Measurements from ENCODE around the gene CSH2. TPM values are rescaled to one million over a fixed set of nuclear protein-coding genes. Genes with fewer than 3 reads are reported as not detected.
"Not testable (repeated sequence)": the region's sequence is repeated elsewhere in the genome, so short reads cannot be mapped to it uniquely, and the experiment has no call there.

The CSH2 gene
- total RNA-seq = not detected
- long read RNA-seq = 0 reads

DNA sequence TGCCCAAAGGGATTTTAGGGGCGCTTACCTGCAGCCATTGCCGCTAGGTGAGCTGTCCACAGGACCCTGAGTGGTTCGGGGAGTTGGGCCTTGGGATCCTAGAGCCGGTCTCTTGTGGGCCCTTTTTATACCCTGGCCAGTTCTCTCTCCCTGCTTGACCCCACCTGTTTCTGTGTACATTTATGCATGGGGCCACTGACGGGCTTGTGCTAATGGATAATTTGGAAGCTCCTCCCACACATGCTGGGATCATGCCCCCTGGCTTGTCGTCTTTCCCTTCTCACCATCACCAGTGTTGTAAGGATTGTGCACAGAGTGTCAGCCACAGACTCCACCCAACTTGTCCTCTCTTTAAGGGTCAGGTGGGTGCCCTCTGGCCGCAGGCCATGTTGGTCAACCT is at the start of gene CSH2:
Gene CSH2, minus strand, starts transcription at position 101 of the 400 bp plus-strand sequence. Its CDS starts 63 bp downstream, at position 38.
- DNase-seq; intact Hi-C loops (cut with micrococcal nuclease); ATAC-seq: not testable (repeated sequence)

DNA sequence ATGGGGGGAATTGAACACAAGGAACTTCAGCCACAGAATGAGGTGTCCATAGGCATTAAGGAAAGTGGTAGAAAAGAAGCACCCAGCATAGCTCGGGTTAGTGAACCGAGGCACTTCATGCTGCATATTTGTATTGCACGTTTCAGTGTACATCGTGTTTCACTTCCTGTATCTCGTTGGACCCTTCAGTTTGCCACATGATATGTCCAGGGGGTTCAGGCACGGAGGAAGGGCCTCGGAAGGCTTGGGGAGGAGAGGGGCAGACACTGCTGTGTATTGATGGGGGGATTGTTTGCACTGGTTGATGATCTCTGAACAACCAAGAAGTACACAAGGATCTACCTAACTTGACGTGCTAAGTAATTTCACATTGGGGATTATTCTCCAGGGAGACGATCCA is 48.9 kb upstream of the CSH2 start:
- DNase-seq; ATAC-seq; intact Hi-C loops (cut with micrococcal nuclease): not testable (repeated sequence)

DNA sequence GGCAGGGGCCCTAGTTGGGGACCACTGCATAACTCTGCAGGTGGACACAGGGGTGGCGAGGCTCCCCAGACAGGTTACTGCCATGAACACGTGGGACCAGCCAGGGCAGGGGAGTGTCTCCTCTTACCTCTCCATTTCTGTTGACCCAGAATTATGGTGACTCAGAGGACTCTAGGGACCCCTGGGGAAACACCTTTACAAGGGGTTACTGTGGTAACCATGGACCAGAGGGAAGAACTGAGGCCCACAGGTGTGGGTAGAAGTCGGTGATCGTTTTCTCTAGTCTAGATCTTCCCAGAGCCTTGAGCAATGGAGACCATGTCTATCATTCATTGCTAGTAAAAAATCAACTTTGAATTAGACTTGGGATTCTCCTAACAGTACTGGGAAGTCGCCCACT is 47.3 kb upstream of the CSH2 start:
- DNase-seq = peak; percentile 4
- intact Hi-C loops (cut with micrococcal nuclease); ATAC-seq: not testable (repeated sequence)

DNA sequence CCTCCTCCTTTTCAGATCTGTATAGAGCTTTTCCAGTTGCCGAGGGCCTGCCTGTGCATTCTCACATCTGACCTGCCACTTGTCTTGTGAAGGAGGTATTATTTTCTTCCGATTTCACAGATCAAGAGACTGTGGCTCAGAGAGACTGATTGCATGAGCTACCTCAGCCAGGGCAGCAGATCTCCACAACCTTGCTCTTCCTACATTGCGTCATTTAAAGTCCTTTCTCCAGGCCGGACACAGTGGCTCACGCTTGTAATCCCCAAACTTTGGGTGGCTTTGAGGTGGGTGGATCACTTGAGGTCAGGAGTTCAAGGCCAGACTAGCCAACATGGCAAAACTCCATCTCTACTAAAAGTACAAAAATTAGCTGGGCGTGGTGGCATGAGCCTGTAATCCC is 46.6 kb upstream of the CSH2 start:
- DNase-seq = peak; percentile 6
- intact Hi-C loops (cut with micrococcal nuclease); ATAC-seq: not testable (repeated sequence)

DNA sequence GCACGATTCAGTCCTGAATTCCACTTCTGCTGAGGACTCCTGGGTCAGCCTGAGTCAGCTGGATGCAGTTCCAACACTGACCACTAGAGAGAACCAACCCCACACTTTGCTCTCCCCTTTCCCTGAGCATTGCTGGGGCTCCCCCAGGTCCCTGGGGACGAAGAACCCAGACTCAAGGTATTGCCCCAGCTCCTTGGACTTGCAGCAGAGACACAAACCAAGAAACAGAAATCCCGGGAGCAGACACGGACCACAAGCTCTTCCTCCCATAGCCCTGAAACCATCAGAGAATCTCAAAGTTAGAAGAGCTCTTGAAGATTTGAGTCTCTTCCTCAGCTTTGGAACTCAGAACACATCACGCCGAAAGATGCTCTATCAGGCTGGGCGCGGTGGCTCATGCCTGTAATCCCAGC is 45.8 kb upstream of the CSH2 start:
- ATAC-seq (peak; percentile 83), DNase-seq (peak; percentile 36)
- intact Hi-C loops (cut with micrococcal nuclease) = no loop called here

DNA sequence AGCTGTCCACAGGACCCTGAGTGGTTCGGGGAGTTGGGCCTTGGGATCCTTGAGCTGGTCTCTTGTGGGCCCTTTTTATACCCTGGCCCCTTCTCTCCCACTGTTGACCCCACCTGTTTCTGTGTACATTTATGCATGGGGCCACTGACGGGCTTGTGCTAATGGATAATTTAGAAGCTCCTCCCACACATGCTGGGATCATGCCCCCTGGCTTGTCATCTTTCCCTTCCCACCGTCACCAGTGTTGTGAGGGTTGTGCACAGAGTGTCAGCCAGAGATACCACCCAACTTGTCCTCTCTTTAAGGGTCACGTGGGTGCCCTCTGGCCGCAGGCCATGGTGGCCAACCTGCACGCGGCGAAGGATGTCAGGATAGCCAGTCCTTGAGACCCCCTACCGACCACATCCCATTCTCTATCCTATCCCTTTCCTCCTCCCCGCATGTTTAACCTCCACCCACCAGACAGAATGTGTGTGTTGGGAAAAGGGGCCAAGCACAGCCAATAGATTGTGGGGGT is 45.4 kb upstream of the CSH2 start, which contains the start of gene GH1:
Gene GH1, minus strand, starts transcription at position 51 of the 517 bp plus-strand sequence. CDS start 63 bp downstream, outside the sequence.
- DNase-seq = peak; percentile 18
- ATAC-seq; intact Hi-C loops (cut with micrococcal nuclease): not testable (repeated sequence)

DNA sequence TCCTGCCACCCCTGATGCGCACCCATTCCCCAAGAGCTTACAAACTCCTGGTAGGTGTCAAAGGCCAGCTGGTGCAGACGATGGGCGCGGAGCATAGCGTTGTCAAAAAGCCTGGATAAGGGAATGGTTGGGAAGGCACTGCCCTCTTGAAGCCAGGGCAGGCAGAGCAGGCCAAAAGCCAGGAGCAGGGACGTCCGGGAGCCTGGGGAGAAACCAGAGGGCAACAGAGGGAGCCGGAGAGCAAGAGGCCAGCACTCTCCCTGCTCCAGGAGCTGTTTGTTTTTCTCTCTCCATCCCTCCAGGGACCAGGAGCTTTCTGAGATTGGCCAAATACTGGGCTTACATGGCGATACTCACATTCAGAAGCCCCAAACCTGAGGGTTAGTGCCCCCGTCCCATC is 44.8 kb upstream of the CSH2 start:
- ATAC-seq (peak; percentile 31), DNase-seq (peak; percentile 10)
- intact Hi-C loops (cut with micrococcal nuclease) = no loop called here

DNA sequence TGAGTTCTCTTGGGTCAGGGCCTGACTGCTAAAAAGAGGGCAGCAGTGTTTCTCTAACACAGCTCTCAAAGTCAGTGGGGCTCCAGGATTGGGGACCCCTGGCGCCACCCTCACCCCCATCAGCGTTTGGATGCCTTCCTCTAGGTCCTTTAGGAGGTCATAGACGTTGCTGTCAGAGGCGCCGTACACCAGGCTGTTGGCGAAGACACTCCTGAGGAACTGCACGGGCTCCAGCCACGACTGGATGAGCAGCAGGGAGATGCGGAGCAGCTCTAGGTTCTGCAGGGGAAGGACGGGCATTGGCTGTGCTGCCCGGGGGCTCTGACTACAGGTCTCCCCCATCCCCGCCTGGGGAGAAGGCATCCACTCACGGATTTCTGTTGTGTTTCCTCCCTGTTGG is 44.2 kb upstream of the CSH2 start:
- intact Hi-C loops (cut with micrococcal nuclease) = no loop called here
- peak; percentile 9 for DNase-seq
- no peak for ATAC-seq

DNA sequence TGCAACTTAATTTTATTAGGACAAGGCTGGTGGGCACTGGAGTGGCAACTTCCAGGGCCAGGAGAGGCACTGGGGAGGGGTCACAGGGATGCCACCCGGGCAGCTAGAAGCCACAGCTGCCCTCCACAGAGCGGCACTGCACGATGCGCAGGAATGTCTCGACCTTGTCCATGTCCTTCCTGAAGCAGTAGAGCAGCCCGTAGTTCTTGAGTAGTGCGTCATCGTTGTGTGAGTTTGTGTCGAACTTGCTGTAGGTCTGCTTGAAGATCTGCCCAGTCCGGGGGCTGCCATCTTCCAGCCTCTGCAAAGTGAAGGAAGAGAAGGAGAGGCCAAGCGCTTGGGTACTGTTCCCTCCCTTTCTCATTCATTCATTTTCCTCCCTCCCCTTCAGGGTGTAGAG is 43.7 kb upstream of the CSH2 start:
- intact Hi-C loops (cut with micrococcal nuclease); DNase-seq; ATAC-seq: not testable (repeated sequence)

DNA sequence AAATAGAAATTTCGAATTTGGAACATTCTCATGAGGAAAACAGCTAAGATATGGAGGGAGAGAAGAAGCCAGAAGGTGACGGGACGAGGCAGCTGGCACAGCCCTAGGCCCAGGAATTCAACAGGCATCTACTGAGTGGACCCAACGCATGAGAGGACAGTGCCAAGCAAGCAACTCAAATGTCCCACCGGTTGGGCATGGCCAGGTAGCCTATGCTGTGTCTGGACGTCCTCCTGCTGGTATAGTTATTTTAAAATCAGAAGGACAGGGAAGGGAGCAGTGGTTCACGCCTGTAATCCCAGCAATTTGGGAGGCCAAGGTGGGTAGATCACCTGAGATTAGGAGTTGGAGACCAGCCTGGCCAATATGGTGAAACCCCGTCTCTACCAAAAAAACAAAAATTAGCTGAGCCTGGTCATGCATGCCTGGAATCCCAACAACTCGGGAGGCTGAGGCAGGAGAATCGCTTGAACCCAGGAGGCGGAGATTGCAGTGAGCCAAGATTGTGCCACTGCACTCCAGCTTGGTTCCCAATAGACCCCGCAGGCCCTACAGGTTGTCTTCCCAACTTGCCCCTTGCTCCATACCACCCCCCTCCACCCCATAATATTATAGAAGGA is 43.2 kb upstream of the CSH2 start:
- intact Hi-C loops (cut with micrococcal nuclease) = no loop called here
- DNase-seq (no peak), ATAC-seq (no peak)

DNA sequence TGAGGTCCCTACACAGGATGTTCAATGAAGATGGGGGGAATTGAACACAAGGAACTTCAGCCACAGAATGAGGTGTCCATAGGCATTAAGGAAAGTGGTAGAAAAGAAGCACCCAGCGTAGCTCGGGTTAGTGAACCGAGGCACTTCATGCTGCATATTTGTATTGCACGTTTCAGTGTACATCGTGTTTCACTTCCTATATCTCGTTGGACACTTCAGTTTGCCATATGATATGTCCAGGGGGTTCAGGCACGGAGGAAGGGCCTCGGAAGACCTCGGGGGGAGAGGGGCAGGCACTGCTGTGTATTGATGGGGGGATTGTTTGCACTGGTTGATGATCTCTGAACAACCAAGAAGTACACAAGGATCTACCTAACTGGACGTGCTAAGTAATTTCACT is 42.3 kb upstream of the CSH2 start:
- intact Hi-C loops (cut with micrococcal nuclease); ATAC-seq; DNase-seq: not testable (repeated sequence)

DNA sequence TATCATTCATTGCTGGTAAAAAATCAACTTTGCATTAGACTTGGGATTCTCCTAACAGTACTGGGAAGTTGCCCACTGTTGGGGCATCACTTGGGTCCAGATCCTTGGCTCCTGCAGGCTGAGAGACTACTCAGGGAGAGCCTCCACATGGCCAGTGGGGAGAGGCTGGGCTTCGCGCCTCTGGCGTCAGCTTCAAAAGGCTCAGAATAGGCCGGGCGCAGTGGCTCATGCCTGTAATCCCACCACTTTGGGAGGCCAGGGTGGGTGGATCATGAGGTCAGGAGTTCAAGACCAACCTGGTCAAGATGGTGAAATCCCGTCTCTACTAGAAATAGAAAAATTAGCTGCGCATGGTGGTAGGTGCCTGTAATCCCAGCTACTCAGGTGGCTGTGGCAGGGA is 41.0 kb upstream of the CSH2 start:
- ATAC-seq = no peak
- DNase-seq = no peak
- intact Hi-C loops (cut with micrococcal nuclease) = no loop called here

DNA sequence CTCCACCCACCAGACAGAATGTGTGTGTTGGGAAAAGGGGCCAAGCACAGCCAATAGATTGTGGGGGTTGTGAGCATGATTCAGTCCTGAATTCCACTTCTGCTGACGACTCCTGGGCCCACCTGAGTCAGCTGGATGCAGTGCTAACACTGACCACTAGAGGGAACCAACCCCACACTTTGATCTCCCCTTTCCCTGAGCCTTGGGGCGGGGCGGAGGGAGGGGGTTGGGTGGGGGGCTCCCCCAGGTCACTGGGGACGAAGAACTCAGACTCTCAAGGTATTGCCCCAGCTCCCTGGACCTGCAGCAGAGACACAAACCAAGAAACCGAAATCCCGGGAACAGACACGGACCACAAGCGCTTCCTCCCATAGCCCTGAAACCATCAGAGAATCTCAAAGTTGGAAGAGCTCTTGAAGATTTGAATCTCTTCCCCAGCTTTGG is 38.2 kb upstream of the CSH2 start:
- no peak for DNase-seq
- intact Hi-C loops (cut with micrococcal nuclease) = no loop called here
- peak; percentile 61 for ATAC-seq

DNA sequence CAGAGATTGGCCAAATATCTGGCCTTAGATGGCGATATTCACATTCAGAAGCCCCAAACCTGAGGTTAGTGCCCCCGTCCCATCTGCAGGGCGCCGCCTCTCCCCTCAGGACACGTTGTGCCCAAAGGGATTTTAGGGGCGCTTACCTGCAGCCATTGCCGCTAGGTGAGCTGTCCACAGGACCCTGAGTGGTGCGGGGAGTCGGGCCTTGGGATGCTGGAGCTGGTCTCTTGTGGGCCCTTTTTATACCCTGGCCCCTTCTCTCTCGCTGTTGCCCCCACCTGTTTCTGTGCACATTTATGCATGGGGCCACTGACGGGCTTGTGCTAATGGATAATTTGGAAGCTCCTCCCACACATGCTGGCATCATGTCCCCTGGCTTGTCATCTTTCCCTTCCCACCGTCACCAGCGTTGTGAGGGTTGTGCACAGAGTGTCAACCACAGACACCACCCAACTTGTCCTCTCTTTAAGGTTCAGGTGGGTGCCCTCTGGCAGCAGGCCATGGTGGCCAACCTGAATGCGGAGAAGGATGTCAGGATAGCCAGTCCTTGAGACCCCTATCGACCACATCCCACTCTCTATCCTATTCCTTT is 37.7 kb upstream of the CSH2 start, which contains the start of gene CSHL1:
Gene CSHL1, minus strand, starts transcription at position 218 of the 595 bp plus-strand sequence. Its CDS starts 62 bp downstream, at position 156.
- ATAC-seq = no peak
- intact Hi-C loops (cut with micrococcal nuclease) = no loop called here
- DNase-seq = no peak

DNA sequence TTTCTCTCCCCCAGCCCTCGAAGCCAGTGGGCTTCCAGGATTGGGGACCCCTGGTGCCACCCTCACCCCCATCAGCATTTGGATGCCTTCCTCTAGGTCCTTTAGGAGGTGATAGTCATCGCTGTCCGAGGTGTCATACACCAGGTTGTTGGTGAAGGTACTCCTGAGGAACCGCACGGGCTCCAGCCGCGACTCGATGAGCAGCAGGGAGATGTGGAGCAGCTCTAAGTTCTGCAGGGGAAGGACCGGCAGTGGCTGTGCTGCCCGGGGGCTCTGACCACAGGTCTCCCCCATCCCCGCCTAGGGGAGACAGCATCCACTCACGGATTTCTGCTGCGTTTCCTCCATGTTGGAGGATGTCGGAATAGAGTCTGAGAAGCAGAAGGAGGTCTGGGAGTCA is 36.6 kb upstream of the CSH2 start:
- intact Hi-C loops (cut with micrococcal nuclease) = no loop called here
- ATAC-seq = no peak
- DNase-seq = no peak

DNA sequence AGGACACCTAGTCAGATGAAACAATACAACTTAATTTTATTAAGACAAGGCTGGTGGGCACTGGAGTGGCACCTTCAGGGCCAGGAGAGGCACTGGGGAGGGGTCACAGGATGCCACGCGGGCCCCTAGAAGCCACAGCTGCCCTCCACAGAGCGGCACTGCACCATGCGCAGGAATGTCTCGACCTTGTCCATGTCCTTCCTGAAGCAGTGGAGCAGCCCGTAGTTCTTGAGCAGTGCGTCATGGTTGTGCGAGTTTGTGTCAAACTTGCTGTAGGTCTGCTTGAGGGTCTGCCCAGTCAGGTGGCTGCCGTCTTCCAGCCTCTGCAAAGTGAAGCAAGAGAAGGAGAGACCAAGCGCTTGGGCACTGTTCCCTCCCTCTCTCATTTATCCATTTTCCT is 36.1 kb upstream of the CSH2 start:
- ATAC-seq; DNase-seq; intact Hi-C loops (cut with micrococcal nuclease): not testable (repeated sequence)

DNA sequence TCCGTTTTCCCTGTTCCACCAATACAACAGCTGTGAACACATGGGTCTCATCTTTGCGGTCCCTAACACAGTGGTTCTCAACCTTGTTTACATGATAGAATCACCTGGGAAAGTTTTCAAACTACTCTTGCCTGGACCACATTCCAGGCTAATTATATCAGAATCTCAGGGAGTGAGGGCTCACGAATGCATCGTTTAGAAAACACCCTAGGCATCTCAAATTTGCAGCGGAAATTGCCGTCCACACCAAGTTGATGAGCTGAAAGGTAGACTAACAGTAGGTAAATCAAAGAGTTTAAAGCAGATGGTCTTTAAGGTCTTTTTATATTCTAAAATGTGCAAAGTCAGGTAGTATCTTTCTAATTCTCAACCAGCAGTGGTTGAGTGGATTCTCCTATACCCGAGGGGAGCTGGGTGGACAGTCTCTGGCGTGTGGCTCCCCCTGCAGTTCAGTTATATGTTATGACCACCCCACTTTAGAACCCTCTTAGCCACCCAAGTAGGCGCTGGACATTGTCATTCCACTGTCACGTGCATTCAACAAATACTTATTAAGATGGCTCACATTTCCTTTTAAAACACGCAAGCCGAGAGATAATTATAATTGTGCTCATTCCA is 33.8 kb upstream of the CSH2 start:
- intact Hi-C loops (cut with micrococcal nuclease); DNase-seq: not testable (repeated sequence)
- peak; percentile 41 for ATAC-seq

DNA sequence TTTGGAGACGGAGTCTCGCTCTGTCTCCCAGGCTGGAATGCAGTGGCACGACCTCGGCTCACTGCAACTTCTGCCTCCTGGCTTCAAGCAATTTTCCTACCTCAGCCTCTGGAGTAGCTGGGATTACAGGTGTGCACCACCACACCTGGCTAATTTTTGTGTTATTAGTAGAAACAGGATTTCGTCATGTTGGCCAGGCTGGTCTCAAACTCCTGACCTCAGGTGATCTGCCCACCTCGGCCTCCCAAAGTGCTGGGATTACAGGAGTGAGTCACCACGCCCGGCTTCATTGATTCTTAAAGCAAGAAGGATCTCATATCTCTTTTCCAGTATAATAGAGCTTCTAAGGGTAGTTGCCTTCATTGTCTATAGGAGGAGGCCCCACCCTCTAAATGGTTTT is 31.3 kb upstream of the CSH2 start:
- intact Hi-C loops (cut with micrococcal nuclease); DNase-seq; ATAC-seq: not testable (repeated sequence)

DNA sequence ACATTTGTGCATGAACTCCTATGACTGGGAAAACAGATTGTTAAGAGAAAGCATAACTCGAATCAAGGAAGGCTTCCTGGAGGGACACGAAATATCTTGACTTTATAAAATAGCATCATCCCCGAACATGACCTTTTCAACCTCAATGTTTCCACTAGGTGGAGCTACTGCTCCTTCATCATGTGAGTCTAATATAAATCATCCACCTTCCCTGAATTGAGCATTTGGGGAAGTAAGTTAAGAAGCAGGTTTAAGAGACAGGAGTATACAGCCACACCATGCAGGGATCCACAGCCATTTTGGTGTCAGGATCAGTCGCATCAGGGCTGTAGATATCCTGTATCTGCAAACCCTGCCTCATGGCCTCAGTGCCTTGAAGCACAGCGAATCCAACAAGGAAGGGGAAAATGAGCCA is 30.3 kb upstream of the CSH2 start:
- intact Hi-C loops (cut with micrococcal nuclease); DNase-seq; ATAC-seq: not testable (repeated sequence)

DNA sequence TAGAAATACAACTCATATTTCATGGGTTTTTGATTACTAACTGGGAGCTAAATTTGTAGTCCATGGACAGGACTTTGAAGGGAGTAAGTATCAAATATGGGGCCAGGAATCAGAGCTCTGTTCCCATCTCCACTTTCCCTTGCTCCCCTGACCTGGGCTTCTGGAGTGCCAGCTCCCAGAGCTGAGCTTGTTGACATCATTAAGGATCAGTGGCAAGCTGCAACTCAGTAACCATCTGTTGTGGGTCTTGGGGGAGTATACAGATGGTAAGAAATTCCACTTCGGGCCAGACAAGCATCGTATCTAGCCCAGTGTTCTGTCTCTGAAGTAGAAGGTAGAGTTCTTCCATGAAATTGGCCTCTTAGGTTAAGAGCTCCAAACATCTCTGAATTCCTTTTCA is 28.5 kb upstream of the CSH2 start:
- intact Hi-C loops (cut with micrococcal nuclease); DNase-seq: not testable (repeated sequence)

More for the DNA sequence above, 28.5 kb upstream of the CSH2 start:
- ATAC-seq = not testable (repeated sequence)
